H9 (cell line): ENCODE results near the gene PEX14. TPM values are rescaled to one million over a fixed set of nuclear protein-coding genes. Genes with fewer than 3 reads are reported as not detected.

Experiments
- DNase-seq: peaks from one replicate; pipeline ENCODE4 v3.0.0-alpha.2; 2017
- H2AFZ ChIP-seq: one replicate; pipeline ENCODE4 v1.6.1; 2013; ENCODE audit warnings: mild to moderate bottlenecking, low read length, control low read depth, moderate library complexity
- H2AK5ac ChIP-seq: 2 replicates; pipeline ENCODE4 v1.6.1; 2013; ENCODE audit warnings: low read length, control low read depth, mixed read lengths; ENCODE audit not compliant: insufficient read length
- H2BK120ac ChIP-seq: one replicate; pipeline ENCODE4 v1.6.1; 2013; ENCODE audit warnings: low read depth, mild to moderate bottlenecking, low read length, control low read depth, inconsistent platforms; ENCODE audit not compliant: poor library complexity, severe bottlenecking
- H2BK12ac ChIP-seq: 2 replicates; pipeline ENCODE4 v1.6.1; 2013; ENCODE audit warnings: low read length, control low read depth, mixed read lengths, low read depth; ENCODE audit not compliant: insufficient read length
- H2BK15ac ChIP-seq: 2 replicates; pipeline ENCODE4 v1.6.1; 2013; ENCODE audit warnings: low read depth, low read length, control low read depth
- H2BK20ac ChIP-seq: one replicate; pipeline ENCODE4 v1.6.1; 2013; ENCODE audit warnings: low read depth, mild to moderate bottlenecking, low read length, control low read depth, inconsistent platforms; ENCODE audit not compliant: poor library complexity, severe bottlenecking
- H2BK5ac ChIP-seq: 2 replicates; pipeline ENCODE4 v1.6.1; 2013; ENCODE audit warnings: low read length, control low read depth, mixed read lengths; ENCODE audit not compliant: insufficient read length
- H3K14ac ChIP-seq: 2 replicates; pipeline ENCODE4 v1.6.1; 2013; ENCODE audit warnings: low read length, control low read depth; ENCODE audit not compliant: insufficient read depth
- H3K18ac ChIP-seq: 2 replicates; pipeline ENCODE4 v1.6.1; 2013; ENCODE audit warnings: low read depth, mild to moderate bottlenecking, mixed read lengths, low read length, control low read depth; ENCODE audit not compliant: insufficient read length
- H3K23ac ChIP-seq: 2 replicates; pipeline ENCODE4 v1.6.1; 2013; ENCODE audit warnings: low read length, control low read depth, mixed read lengths, low read depth; ENCODE audit not compliant: insufficient read length
- H3K23me2 ChIP-seq: 2 replicates; pipeline ENCODE4 v1.6.1; 2013; ENCODE audit warnings: low read depth, mild to moderate bottlenecking, mixed read lengths, low read length, control low read depth; ENCODE audit not compliant: insufficient read length, poor library complexity, severe bottlenecking
- H3K27ac ChIP-seq: 2 replicates; pipeline ENCODE4 v1.5.1; 2013; ENCODE audit warnings: low read length, control low read depth, mixed read lengths, low read depth; ENCODE audit not compliant: insufficient read length
- H3K27me3 ChIP-seq: 2 replicates; pipeline ENCODE4 v1.6.1; 2013; ENCODE audit warnings: low read length, control low read depth, inconsistent platforms; ENCODE audit not compliant: insufficient read depth
- H3K4ac ChIP-seq: 2 replicates; pipeline ENCODE4 v1.6.1; 2013; ENCODE audit warnings: low read depth, mild to moderate bottlenecking, control low read depth, inconsistent platforms, low read length, moderate library complexity
- H3K4me1 ChIP-seq: 2 replicates; pipeline ENCODE4 v1.6.1; 2013; ENCODE audit warnings: low read length, control low read depth, inconsistent platforms; ENCODE audit not compliant: insufficient read depth
- H3K4me2 ChIP-seq: 2 replicates; pipeline ENCODE4 v1.6.1; 2013; ENCODE audit warnings: low read length, control low read depth, mixed read lengths; ENCODE audit not compliant: insufficient read length, insufficient read depth
- H3K56ac ChIP-seq: 2 replicates; pipeline ENCODE4 v1.6.1; 2013; ENCODE audit warnings: low read depth, mild to moderate bottlenecking, mixed read lengths, low read length, control low read depth; ENCODE audit not compliant: insufficient read length
- H3K79me1 ChIP-seq: 2 replicates; pipeline ENCODE4 v1.6.1; 2013; ENCODE audit warnings: low read depth, mild to moderate bottlenecking, moderate library complexity, low read length, control low read depth, inconsistent platforms; ENCODE audit not compliant: insufficient read depth, poor library complexity, severe bottlenecking
- H3K79me2 ChIP-seq: 2 replicates; pipeline ENCODE4 v1.6.1; 2013; ENCODE audit warnings: low read length, control low read depth, inconsistent platforms; ENCODE audit not compliant: insufficient read depth
- H3K9ac ChIP-seq: 2 replicates; pipeline ENCODE4 v1.6.1; 2013; ENCODE audit warnings: low read length, control low read depth, mixed read lengths; ENCODE audit not compliant: insufficient read length; ENCODE audit errors: extremely low read depth
- H3K9me3 ChIP-seq: one replicate; pipeline ENCODE4 v1.6.1; 2013; ENCODE audit warnings: low read depth, low read length, inconsistent platforms; ENCODE audit not compliant: control insufficient read depth
- H3T11ph ChIP-seq: one replicate; pipeline ENCODE4 v1.6.1; 2013; ENCODE audit warnings: mild to moderate bottlenecking, low read length, control low read depth, inconsistent platforms
- H4K20me1 ChIP-seq: one replicate; pipeline ENCODE4 v1.6.1; 2013; ENCODE audit not compliant: control insufficient read depth, insufficient read length, insufficient read depth
- H4K5ac ChIP-seq: 2 replicates; pipeline ENCODE4 v1.6.1; 2013; ENCODE audit warnings: low read depth, mild to moderate bottlenecking, mixed read lengths, low read length, control low read depth; ENCODE audit not compliant: insufficient read length
- H4K8ac ChIP-seq: replicated peaks from 2 replicates; pipeline ENCODE4 v1.6.1; 2013; ENCODE audit warnings: low read length, control low read depth, mixed read lengths, low read depth; ENCODE audit not compliant: insufficient read length
- H4K91ac ChIP-seq: 2 replicates; pipeline ENCODE4 v1.6.1; 2013; ENCODE audit warnings: low read depth, mild to moderate bottlenecking, moderate library complexity, mixed read lengths, low read length, control low read depth; ENCODE audit not compliant: insufficient read length
- H3K27ac Mint-ChIP-seq, 3 experiments: 2 replicates in 2 of 3; 3 replicates in 1 of 3; pipeline ENCODE4 v1.8.0; 2020 to 2021; ENCODE audit warnings: mixed read lengths in 3 of 3, mild to moderate bottlenecking in 1 of 3, moderate library complexity in 1 of 3
- H3K27me3 Mint-ChIP-seq: 2 replicates; pipeline ENCODE4 v1.8.0; 2021; ENCODE audit warnings: low read depth, mild to moderate bottlenecking, moderate library complexity, mixed read lengths
- H3K36me3 Mint-ChIP-seq, 3 experiments: 2 replicates in 2 of 3; 3 replicates in 1 of 3; pipeline ENCODE4 v1.8.0; 2020 to 2021; ENCODE audit warnings: low read depth in 3 of 3, mixed read lengths in 3 of 3; ENCODE audit not compliant: insufficient read depth in 1 of 3
- H3K4me1 Mint-ChIP-seq, 2 experiments: 2 replicates each; pipeline ENCODE4 v1.8.0; 2020; ENCODE audit warnings: mixed read lengths in 2 of 2
- H3K4me3 Mint-ChIP-seq, 2 experiments: 2 replicates in 1 of 2; 3 replicates in 1 of 2; pipeline ENCODE4 v1.8.0; 2020 to 2021; ENCODE audit warnings: mild to moderate bottlenecking in 2 of 2, mixed read lengths in 2 of 2, moderate library complexity in 1 of 2
- H3K9me3 Mint-ChIP-seq, 2 experiments: 2 replicates in 1 of 2; 3 replicates in 1 of 2; pipeline ENCODE4 v1.8.0; 2020; ENCODE audit warnings: mild to moderate bottlenecking in 2 of 2, mixed read lengths in 2 of 2, moderate library complexity in 1 of 2
- CTCF ChIP-seq: fragments of 200-600 bp; sonication (generic); conservative IDR thresholded peaks from 3 replicates; pipeline ENCODE4 v1.8.0; 2021; ENCODE audit warnings: antibody characterized with exemption, mild to moderate bottlenecking
- WGBS: extraction: QIAGEN DNeasy Blood & Tissue Kit; methylation state at CpG from one replicate; pipeline ENCODE4 v1.1.7; 2013; ENCODE audit warnings: missing lambda C conversion rate, low lambda C conversion rate, mixed read lengths; ENCODE audit not compliant: insufficient read length; ENCODE audit errors: extremely low coverage; 5-methylcytosine and 5-hydroxymethylcytosine counted together
- total RNA-seq: library from RNA; stranded (reverse); gene quantifications from 2 replicates; pipeline ENCODE4 v1.2.1, GENCODE V29; 2021

Gene PEX14
- total RNA-seq, 1 experiment from 2014 or later: 23.9 TPM

DNA sequence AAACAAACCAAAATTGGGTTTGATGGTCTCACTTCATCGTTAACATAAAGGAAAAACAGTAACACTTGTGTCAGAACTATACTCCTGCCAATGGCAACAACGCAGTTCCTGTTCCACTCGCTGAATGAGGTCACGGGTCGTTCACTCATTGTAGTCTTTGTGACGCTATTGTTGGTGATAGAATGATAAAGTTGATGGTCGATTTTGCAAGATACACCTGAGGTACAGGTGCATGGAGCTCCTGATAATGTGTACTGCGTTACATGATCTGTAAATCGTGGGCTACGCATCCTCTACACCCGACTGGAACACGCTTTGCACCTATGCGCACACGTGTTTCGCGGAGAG, 44.9 kb upstream of the PEX14 start:
- Histone ChIP-seq H4K5ac (no peak overlapping the region), H3K14ac (no peak overlapping the region), H2BK12ac (no peak overlapping the region), H3K79me1 (no peaks in the 10 kb centered on the region), H3K4me1 (no peaks in the 10 kb centered on the region; the same call in 1 of the 2 replicates), H4K20me1 (no peaks in the 10 kb centered on the region), H3K27me3 (no peaks in the 10 kb centered on the region), H3T11ph (no peak overlapping the region), H3K18ac (no peak overlapping the region), H2AFZ (no peak overlapping the region), H3K23ac (no peak overlapping the region), H2BK20ac (no peak overlapping the region), H3K4me2 (peak overlapping the region; percentile 81), H3K56ac (no peak overlapping the region), H2BK15ac (no peak overlapping the region), H4K91ac (no peak overlapping the region), H2AK5ac (no peak overlapping the region), H3K23me2 (peaks cover 4% of the 10 kb centered on the region), H2BK5ac (no peak overlapping the region), H4K8ac (no peak overlapping the region), H3K27ac (no peak overlapping the region), H3K9ac (peak overlapping the region; percentile 81), H2BK120ac (no peak overlapping the region), H3K79me2 (no peaks in the 10 kb centered on the region), H3K9me3 (no peaks in the 10 kb centered on the region), H3K4ac (no peak overlapping the region)
- TF ChIP-seq CTCF: no peak
- Mint-ChIP-seq H3K9me3 (no peaks in the 10 kb centered on the region), H3K4me1 (peaks cover 19 to 20% of the 10 kb centered on the region in 2 experiments), H3K36me3 (peaks cover 0 to 8% (median 1%) of the 10 kb centered on the region in 3 experiments; a peak in 3 of 7 replicates), H3K27ac (0 out of 7 replicates have a peak overlapping the region, but pooled peaks of 1 of the 3 experiments have one; percentile 40), H3K4me3 (peak overlapping the region; percentile 76 to 90), H3K27me3 (no peaks in the 10 kb centered on the region)
- DNase-seq: no peak
- WGBS: no CpG with 5 or more reads among the region's 16 CpGs
